Astrocyte (in vitro differentiated cells and primary cell): ENCODE measurements around the gene TNNI2.

ENCODE experiments used
- CTCF ChIP-seq: IDR thresholded peaks from 2 replicates; pipeline ENCODE4 v1.5.1; 2011; ENCODE audit warnings: low read depth, mild to moderate bottlenecking, inconsistent platforms, low read length, moderate library complexity; ENCODE audit not compliant: insufficient read depth
- EZH2 ChIP-seq: IDR thresholded peaks from 2 replicates; pipeline ENCODE4 v1.6.1; 2012; ENCODE audit warnings: mild to moderate bottlenecking, low read length, inconsistent platforms; ENCODE audit not compliant: insufficient read depth

- TF ChIP-seq CTCF (no peak), EZH2 (no peak)
Measured at GRCh38 chr11:1823376-1824220, 15.2 kb upstream of the TNNI2 start.
